HT1080 (cell line): Measurements from ENCODE around the gene BCAS4. TPM values are rescaled to one million over a fixed set of nuclear protein-coding genes. Genes with fewer than 3 reads are reported as not detected.
"Not testable (repeated sequence)": the region's sequence is repeated elsewhere in the genome, so short reads cannot be mapped to it uniquely, and the experiment has no call there.

Experiments used
- DNase-seq: peaks from one replicate; pipeline ENCODE4 v3.0.0-alpha.2; 2015; ENCODE audit warnings: low read depth
- total RNA-seq: library from RNA; depleted of rRNA; stranded (reverse); fragments of >200 nt; shearing (Covaris generic); gene quantifications from 2 replicates; pipeline ENCODE4 v1.2.3, GENCODE V29; 2014

BCAS4 gene
- total RNA-seq, 1 experiment from 2014 or later, result 24.6 TPM

DNA sequence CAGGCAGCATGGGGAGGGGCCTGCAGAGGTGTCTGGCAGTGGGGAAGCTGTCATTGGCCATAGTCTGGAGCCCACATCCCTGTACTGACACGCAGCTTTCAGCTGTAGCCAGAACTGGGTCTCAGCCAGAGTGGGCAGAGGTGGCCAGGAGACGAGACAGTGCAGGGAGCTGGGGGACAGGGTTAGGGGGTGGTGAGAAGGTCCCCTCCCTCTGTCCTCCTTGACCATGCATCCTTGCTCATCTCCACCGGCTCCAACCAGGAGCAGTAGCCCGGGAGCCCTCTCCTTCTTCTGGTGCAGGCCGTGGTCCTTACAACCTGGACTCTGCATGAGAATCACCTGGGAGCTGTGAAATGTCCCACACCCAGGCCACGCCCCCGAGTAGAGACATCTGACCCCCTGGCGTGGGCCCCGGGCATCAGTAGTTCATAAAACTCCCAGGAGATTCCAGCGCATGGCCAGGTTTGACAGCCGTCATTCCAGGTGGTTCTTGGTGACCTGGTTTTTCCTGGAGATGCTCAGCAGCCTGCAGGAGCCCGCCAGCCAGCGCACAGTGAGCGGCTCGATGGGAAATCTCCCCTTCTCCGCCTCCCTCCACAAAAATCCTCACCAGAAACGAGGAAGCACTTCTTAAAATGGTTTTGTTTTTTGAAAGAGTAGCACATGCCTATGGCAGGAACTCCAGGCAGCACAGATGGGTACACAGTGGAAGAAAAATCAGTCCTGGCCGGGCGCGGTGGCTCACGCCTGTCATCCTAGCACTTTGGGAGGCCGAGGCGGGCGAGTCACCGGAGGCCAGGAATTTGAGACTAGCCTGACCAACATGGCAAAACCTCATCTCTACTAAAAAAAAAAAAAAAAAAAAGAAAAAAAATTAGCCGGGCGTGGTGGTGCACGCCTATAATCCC is 80.2 kb downstream of the BCAS4 start:
- no peak for DNase-seq

DNA sequence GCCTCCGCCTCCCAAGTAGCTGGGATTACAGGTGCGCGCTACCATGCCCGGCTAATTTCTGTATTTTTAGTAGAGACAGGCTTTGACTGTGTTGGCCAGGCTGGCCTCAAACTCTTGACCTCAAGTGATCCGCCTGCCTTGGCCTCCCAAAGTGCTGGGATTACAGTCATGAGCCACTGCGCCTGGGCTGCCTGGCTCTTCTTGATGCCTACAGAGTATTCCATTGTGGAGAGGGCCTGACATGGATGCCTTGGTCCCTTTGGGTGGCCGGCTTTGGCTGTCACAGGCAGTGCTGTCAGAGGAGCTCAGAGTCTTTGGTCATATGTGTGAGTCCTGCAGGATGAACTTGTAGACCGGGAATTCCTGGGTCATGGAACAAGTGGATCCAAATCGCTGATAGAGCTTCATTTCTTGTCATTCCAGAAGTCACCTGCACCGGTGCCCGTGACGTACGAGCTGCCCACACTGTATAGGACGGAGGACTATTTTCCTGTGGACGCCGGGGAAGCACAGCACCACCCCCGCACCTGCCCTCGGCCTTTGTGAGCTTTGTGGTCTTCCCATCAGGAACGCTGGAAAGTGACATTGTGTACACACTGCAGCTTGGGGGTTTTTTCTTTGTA is 81.3 kb downstream of the BCAS4 start:
- DNase-seq, result no peak

DNA sequence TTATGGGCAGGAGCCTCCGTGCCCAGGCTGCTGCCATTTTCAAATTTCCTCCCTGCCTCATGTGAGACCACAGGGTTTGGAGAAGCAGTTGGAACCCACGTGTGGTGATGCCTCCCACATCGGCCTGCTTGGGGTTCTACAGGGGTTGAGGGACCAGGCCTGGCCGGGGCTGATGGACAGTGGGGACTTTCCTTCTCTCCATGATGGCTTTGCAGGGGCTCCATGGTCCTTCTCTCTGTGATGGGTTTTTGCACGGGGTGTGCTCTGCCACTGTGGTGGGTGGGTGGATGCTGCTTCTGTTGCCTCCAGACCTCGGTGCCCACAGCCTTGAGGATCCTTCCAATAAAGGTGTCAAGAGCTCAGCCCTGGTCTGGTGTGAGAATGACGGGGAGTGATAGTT is 82.0 kb downstream of the BCAS4 start:
- no peak for DNase-seq

DNA sequence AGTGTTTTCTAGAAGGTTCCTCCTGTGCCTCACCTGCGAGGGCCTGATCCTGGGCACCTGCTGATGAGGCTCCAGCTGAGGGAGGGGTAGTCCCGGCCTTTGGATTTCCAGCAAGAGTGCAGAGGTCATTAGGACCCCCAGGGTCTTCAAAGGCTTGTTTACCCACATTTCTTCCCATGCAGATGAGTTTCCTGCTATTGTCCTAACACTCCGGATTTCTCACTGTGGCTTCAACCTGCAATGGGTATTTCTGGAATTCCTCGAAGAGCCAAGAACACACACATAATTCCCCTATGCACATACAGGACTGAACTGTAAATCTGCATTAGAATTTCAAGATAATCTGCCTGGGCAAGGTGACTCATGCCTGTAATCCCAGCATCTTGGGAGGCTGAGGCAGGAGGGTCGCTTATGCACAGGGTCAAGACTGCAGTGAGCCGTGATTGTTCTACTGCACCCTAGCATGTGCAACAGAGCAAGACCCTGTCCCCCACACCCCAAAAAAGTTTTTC is 82.4 kb downstream of the BCAS4 start:
- no peak for DNase-seq

DNA sequence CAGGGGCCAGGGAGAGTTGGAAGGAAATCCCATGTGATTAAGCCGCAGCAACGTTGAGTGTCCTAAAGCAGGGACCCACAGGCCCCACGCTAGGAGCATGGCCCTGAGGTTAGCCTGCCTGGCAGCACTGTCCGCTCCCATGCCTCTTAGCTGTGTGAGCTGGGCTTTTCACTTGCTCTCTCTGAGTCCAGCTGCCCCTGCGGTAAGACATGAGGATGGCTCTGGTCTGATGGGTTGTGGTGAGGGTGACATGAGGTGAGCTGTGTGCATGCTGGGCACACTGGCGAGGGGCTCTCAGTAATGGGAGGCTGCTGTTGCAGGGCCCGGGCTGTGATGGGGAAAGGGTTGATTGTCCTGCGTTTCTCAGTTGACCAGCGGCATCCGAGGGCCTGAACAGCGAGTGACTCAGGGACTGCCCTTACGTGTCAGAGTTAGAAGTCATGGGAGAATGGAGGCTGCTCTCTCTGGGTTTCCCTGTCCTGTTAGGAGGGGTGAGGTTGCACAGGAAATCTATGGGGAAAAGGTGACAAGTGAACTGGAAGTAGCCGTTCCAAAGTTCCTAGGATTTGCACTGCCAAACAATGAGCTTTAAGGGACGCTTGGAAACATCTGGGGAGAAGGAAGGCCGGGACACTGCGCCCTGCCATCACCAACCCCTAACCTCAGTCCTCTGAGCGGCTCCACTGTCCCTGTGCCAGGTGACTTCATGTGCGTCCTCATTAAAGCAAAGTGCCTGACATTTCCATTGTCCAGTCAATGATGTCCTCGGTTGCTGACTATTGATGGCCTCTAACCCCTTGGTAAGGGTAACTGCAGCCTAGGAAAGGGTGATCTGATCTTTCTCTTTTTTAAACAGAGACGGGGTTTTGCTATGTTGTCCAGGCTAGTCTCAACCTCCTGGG is 85.0 kb downstream of the BCAS4 start:
- DNase-seq, result no peak

DNA sequence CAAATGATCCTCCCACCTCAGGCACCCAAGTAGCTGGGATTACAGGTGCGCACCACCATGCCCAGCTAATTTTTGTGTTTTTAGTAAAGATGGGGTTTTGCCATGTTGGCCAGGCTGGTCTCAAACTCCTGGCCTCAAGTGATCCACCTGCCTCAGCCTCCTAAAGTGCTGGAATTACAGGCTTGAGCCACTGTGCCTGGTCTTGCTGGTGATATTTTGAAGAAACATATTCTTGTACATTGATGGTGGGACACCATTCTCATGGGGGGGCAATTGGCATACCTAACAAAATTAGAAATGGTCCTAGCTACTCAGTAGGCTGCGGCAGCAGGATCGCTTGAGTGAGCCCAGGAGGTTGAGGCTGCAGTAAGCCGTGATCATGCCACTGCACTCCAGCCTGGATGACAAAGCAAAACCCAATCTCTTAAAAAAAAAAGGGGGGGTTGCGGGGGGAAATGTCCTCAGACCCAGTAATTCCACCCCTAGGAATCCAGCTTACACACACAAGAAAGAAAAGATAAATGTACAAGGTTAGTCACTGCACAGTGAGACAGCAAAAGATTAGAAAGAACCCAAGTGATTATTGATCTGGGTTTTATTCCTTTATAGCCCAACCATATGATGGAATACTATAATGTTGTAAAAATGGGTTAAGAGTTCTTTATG is 87.0 kb downstream of the BCAS4 start:
- not testable (repeated sequence) for DNase-seq

DNA sequence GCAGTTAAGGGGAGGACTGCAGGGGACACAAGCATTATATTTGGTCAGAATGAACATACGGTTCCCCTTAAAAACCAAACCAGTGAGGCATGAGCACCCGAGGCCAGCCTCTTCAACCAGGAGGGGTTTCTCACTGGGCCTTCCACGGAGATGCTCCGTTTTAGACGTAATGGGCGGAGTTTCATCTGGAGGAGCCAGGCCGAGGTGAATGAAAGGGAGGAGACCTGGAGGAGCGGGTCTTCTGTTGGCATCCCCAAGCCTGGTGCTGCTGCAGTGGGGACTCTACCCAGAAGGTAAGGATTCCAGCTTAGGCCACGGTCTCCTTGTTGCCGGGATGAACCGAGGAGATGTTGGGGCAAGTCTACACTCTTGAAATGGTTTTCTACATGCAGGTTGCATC is 89.0 kb downstream of the BCAS4 start:
- DNase-seq, result no peak

DNA sequence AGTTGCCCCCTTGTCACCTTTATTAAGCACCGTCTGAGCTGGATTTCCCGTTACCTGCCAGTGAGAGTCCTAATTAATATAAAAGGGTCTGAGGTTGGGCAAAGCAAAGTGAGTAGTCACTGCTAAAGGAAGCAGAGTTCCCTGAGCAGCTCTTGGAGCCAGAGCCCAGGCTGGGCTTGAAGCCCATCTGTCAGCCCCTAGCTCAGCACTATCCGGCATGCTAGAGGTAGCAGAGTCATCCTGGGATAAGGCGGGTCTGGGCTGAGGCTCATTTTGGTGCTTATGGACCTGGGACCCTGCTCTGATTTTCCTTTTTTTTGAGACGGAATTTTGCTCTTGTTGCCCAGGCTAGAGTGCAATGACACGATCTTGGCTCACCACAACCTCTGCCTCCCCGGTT is 90.2 kb downstream of the BCAS4 start:
- no peak for DNase-seq

DNA sequence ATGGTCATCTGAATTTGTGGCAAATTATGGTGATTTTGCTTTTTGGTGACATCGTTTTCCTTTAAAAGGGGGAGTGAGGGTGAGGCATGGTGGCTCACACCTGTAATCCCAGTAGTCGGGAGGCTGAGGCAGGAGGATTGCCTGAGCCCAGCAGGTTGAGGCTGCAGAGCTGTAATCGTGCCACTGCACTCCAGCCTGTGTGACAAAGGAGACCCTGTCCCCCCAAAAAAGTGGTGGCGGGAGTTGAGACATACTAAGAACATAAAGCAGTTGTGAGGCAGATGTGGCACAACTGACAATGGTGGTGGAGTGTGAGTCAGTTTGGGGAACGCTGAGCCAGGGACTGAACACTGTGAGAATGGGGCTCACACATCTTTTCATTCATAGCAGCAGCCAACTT is 90.9 kb downstream of the BCAS4 start:
- no peak for DNase-seq

DNA sequence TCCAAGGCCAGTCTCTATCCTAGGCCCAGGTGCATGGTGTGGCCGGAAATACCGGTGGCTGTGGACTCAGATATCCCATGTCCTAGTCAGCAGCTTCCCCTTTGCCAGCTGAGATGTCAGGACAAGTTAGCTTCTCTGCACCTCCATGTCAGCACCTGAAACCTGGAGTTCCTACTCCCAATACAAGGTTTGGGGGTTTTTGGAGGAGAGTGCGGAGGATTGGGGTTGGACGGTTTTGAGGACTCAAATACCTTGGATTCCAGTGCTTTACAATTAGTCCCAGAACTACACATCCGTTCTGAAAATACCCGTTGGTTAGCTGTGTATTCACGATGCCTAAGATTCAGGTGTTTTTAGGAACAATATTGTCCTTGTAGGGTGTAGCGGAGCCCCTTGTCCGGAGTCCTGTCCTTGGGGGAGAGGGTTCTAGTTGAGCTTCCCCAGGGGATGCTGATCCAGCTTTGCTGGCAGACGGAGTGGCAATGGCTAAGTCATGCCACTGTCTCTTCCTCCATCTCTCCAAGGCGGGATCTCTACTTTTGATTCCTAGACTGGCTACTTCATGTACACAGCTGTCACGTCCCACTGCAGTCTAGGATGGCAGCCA is 91.4 kb downstream of the BCAS4 start:
- DNase-seq, result peak; percentile 11

DNA sequence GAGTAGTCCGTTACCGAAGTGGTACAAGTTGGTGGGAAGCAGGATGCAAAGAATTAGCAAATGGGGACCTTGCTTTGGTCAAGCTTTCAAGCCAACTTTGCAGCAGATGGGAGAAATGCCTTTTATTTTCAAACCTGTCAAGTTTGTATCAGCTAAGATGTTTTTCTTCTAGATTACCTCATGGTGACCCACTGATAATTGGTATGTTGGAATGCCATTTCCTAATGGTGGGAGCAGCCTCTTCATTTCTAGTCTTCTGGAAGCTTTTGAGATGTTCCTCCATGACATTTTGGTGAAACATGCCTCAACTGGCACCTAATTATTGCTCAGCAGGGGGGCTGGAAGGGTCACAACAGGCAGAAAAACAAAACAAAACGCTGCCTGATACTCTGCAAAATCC is 92.7 kb downstream of the BCAS4 start:
- no peak for DNase-seq

DNA sequence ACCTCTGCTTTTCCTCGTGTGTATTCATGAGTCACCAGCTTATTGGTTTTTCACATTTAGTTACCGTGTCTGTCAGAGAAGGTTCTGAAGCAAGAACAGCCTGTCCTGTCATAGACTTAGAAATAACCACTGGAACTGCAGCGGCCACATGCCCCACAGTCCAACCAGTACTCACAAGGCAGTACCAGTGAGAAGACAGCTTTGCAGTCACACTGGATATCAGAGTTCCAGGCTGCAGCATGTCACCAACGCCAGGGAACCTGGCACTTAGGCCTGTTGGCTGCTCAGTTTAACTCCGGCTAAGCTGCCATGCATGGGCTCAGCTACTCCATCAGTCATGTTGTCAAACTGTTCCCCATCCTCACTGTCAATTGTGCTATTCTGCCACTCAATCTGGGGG is 96.3 kb downstream of the BCAS4 start:
- DNase-seq, result no peak

DNA sequence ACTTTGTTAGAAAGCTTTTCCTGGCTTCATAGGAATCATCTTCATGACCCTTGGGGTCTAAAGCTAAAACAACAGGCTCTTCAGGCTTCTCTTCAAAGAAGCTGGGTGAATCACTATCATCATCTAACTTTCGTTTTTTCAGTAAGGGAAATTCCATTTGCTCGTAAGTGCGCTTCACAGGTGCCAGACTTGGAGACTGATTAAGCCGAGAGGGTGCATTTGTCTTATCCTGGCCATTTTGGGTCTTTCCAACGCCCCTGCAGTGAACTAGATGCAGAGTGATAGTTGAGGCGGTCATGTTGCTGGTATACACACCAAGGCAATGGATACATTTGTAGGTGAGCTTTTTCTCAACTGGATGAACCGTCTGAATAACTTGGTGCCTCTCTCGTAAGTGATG is 97.5 kb downstream of the BCAS4 start:
- no peak for DNase-seq

DNA sequence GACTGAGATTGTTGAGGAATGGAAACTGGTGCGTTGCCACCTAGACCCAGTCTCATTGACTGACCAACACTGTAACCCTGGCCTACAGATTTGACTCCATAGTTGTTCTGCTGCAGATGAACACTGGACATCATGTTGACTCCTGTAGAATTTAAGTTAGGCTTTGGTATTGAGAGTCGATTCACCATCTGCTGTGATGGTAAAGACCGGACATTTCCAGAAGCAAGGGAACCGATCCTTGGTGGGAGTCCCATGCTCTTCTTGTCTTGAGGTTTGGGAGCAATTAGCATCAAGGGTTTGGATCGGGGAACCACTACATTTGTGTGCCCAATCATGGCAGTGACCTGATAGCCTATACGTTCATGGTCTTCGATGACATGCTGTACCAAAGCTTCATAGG is 98.8 kb downstream of the BCAS4 start:
- DNase-seq, result no peak

DNA sequence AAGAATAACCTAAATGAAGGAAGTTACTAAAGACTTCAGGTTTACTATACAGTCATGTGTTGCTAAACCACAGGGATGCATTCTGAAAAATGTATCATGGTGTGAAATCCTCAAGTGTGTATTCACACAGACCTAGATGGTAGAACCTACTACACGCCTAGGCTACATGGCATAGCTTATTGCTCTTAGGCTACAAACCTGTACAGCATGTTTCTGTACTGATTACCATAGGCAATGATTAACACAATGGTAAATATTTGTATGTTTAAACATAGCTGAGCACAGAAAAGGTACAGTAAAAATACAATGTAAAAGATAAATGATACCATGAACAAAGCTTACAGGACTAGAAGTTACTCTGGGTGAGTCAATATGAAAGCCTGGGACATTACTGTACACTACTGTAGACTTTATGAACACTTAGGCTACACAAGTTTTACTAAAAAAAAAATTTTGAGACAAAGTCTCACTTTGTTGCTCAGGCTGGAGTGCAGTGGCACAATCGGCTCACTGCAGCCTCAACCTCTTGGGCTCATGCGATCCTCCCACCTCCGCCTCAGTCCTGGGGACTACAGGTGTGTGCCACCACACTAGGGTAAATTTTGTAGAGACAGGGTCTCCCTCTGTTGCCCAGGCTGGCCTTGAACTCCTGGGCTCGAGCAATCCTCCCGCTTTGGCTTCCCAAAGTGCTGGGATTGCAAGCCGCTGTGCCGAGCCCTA is 100.4 kb downstream of the BCAS4 start:
- no peak for DNase-seq

DNA sequence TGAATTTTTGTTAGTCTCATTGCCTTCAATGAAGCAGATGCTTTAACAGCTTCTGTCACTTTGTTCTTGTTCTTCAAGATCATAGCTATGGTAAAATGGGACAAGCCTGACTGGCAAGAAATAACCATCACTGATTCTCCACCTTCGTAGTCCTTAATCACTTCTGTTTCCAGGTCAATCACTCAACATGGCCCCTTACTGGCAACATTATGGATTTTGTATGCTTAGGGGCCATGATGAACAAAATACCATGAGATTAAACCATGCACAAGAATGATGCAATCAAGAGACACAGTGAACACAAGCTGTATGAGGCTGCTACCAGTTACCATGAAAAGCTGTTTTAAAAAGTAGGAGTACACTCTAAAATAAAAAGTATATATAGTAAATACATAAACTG is 103.6 kb downstream of the BCAS4 start:
- no peak for DNase-seq

DNA sequence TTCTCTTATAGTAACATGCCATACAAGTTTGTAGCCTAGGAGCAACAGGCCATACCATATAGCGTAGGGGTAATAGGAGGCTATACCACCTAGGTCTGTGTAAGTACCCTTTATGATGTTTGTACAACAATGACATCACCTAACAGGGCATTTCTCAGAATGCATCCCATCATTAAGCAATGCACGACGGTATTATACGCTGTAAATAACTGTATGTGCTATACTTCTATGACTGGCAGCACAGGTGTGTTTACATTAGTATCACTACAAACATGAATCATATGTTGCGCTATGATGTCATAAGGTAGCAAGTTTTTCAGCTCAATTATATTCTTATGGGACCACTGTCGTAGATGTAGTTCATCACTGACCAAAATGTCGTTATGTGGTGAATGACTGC is 105.4 kb downstream of the BCAS4 start:
- DNase-seq, result no peak

DNA sequence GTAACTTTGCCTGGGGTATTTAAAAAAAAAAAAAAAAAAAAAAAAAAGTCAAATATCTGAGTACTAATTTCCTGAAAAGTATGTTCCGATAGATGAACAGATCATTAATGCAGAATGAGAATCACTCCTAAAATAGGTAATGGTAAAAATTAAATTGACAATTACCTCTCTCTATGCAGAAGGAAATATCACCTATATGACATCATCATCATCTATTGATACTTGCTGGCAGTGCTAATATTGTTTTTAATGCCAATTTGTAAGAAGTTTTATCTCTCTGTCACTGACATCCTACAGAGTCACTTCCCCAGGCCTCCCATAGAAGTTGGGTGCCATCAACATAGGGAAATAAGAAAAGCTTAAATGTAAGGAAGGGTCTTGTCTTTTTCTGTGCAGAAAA is 106.4 kb downstream of the BCAS4 start:
- DNase-seq, result no peak

DNA sequence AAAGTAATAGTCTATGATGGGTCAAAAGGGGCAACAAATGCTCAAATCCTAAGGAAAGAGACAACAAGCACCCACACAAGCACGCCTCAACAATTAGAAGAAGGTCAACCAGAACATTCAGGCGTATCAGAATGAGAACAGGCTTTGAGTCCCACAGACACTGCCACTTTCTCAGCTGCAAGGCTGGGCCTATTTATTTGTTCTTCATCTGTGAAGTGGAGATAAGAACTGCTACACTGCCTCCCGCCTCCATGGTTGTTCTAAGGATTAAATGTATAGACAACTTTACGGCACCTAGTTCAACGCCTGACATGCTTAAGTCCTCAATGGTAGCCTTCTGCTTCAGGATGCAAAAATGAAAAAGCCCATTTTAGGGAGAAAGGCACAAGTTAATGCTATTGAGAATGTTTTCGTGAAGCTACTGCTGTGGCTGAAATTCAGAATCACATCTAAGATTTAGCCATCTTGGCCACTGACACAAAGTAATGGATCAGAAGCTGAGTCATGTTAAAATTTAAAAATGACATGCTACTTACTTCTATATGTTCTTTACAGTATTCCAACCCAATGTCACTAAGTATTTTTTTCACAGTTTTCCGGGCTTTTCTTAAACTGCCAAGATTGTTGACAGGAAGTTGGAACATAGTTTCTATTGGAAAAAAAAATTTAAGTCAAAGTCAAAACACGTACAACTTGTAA is 108.6 kb downstream of the BCAS4 start:
- no peak for DNase-seq
